Activated T-helper 1 cell treated with anti-CD3 and anti-CD28 coated beads, Interleukin-2, amount 50 U/mL, for 16 hours (primary cell): ENCODE data around the gene ZNF787.

ENCODE experiments used
- DNase-seq, 2 donors: peaks; one replicate each; pipeline ENCODE4 v3.0.0-alpha.2; 2020; ENCODE audit warnings: low read depth in 1 of 2, low spot score in 1 of 2

Gene ZNF787

GRCh38 chr19:56088497-56089215, 32.4 kb downstream of the ZNF787 start:
- no peak for DNase-seq

GRCh38 chr19:56087647-56088496, 33.2 kb downstream of the ZNF787 start:
- no peak for DNase-seq

GRCh38 chr19:56086671-56087430, 34.2 kb downstream of the ZNF787 start:
- no peak for DNase-seq

GRCh38 chr19:56085571-56086275, 35.4 kb downstream of the ZNF787 start:
- DNase-seq, result no peak

DNA sequence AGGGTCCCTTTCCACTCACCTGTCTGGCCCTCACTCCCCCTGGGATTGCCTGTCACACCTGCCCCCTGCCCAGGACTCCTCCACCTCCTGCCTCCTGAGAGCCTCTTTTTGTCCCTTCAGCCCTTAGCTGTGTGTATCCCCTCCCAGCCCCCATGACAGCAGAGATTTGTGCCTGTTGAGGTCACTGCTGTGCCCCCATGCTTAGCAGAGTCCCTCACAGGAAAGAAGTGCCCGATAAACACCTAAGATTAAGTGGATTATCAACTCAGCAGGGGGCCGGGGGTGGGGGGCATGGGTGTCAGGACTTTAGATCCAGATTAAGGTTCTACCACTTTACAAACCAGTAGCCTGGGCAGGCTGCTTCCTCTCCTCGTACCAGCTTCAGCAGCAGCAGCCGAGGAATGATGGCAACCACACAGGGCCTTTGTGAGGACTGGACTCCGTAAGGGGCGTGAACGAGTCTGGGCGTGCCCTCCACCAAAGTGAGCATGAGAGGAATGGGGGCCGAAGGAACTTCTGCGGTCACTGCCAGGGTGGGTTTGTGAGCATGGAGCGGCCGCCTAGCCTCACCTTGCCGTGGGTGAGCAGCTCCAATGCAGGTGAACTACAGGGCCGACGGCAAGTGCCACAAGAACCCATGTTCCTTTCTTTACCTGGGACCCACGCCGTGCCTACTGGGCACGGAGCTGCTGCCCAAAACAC, 36.1 kb downstream of the ZNF787 start:
- no peak for DNase-seq

DNA sequence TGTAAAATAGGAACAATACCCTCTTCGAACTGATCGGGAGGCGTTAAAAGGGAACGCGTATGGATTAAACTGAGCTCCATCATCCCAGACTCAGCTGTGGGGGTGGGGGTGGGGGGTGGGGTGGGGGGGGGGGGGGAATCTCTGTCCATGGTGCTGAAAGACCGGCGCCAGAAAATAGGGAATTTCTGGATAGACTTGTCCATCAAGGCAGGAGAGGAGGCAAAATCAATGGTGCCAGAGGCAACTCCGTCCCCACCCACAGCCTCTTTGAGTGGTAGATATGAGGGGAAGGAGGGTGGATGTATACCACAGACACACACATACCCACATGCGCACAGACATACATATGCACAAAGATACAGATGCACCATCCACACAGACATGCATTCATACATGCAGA, 37.4 kb downstream of the ZNF787 start:
- no peak for DNase-seq

DNA sequence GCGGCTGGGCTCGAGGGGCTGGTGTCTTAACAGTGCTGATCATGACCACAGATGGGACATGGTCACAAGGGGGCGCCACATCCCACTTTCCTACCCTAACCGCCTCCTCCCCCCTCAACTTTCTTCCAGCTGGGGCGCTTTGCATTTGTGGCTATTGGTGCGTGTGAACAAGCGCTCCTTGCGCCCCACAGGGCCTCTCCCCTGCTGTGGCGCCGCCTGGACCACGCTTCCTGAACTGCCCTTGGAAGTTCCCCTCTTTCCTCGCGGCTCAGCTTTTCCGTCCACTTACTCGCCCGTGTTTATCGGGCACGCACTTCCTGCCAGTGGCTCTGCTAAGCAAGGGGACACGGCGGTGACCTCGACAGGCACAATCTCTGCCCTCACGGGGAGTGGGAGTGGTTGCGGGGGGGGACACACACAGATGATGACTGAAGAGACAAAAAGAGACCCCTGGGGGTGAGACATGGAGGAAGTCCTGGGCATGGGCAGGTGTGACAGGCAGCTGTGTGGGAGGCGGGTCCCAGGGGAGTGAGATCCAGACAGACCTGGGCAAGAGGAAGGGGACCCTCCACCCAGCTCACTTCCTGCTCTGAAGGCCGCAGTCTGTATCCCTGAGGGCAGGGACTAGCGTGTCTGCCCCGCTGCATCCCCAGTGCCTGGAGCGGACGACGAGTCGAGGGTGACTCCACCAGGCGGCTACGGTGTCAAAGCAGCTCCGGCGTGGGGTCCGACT, 40.3 kb downstream of the ZNF787 start:
- peak; percentile 40 to 56 for DNase-seq

DNA sequence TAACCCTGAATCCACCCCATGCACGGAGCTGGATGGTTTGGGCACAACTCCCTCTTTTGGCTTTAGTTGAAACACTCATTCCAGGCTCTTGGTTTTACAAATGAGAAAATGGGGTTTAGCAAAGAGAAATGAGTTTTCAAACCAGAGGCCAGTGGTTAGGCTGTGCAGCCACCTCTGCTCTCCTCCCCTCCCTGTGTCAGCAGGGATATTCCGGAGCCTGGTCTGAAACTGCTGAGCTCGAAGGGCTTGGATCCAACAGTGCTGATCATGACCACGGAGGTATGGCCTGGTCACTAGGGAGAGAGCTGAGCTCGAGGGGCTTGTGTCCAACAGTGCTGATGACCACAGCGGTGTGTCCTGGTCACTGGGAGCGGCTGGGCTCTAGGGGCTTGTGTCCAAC, 41.5 kb downstream of the ZNF787 start:
- DNase-seq, result no peak

- no peak for DNase-seq
These were observed 44.6 kb downstream of the ZNF787 start for GRCh38 chr19:56076498-56076897.

GRCh38 chr19:56071151-56071550, 49.9 kb downstream of the ZNF787 start:
- no peak for DNase-seq

- DNase-seq, result no peak
These were observed 51.5 kb downstream of the ZNF787 start for GRCh38 chr19:56069642-56070041.

- DNase-seq, result peak; percentile 37 to 46
These were observed 54.7 kb downstream of the ZNF787 start for GRCh38 chr19:56066152-56067023.

DNA sequence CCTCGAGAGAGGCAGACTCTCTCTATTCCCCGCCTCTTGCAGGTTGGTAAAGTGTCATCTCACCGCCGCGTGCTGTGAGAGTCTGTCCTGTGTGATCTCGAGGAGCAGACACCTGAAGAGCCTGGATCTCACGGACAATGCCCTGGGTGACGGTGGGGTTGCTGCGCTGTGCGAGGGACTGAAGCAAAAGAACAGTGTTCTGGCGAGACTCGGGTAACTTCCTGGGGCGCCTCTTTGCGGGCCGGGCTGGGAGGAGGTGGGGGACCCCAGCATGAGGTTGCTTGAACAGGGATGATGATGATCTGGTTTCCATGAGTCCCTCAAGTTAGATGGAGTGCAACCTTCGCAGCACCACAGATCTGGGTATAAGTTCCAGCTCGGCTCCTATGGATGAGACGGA, 67.5 kb downstream of the ZNF787 start:
- no peak for DNase-seq
